Measurements from ENCODE around the gene STAT6. TPM values are rescaled to one million over a fixed set of nuclear protein-coding genes. Genes with fewer than 3 reads are reported as not detected.

The STAT6 gene
- total and polyA plus RNA-seq, 2 of the 8 experiments (the other 6 are each of a cell fraction or from before 2014, with no cell fraction given): 32.9 to 38.7 TPM

GRCh38 chr12:57087010-57087690 is 24.0 kb downstream of the STAT6 start (continued):
- no peak for TF ChIP-seq NANOG (IDR thresholded peaks at IDR 0.05; ENCODE audit: insufficient read depth, low read depth, low read length, poor library complexity, severe bottlenecking)
- TF ChIP-seq CBX8 (IDR thresholded peaks at IDR 0.05; ENCODE audit: borderline replicate concordance, low read depth, low read length): no peak
- no peak for TF ChIP-seq ASH2L (IDR thresholded peaks at IDR 0.05; ENCODE audit: low read length)
- TF ChIP-seq SAP30 (IDR thresholded peaks at IDR 0.05; ENCODE audit: insufficient read depth, insufficient replicate concordance, low read length): no peak
- TF ChIP-seq KDM1A (IDR thresholded peaks at IDR 0.05; ENCODE audit: borderline replicate concordance, low read length): no peak
- peak; percentile 41; the same call in 1 of the 2 replicates for TF ChIP-seq EGR1 (IDR thresholded peaks at IDR 0.05; ENCODE audit: borderline replicate concordance, low read depth, low read length)
- peak in 1 of 2 experiments; percentile 14; a peak in 2 of 4 replicates for TF ChIP-seq HDAC2 (IDR thresholded peaks at IDR 0.05; ENCODE audit: borderline replicate concordance in 1 of 2, low read depth in 2 of 2, low read length in 2 of 2)
- no peak for TF ChIP-seq TBP (IDR thresholded peaks at IDR 0.05; ENCODE audit: low read depth, low read length)
- TF ChIP-seq TAF7 (optimal IDR thresholded peaks at IDR 0.05; ENCODE audit: borderline replicate concordance, low read depth, low read length): peak; percentile 11
- TF ChIP-seq PHF8 (conservative IDR thresholded peaks at IDR 0.05; ENCODE audit: low read depth, low read length): 0 out of 2 replicates have a peak, but pooled peaks have one; percentile 29
- TF ChIP-seq RBBP5 (IDR thresholded peaks at IDR 0.05; ENCODE audit: borderline replicate concordance, low read depth, low read length): 0 out of 2 replicates have a peak, but pooled peaks have one; percentile 9
- TF ChIP-seq RAD21 (IDR thresholded peaks at IDR 0.05 in 1 of 2, conservative IDR thresholded peaks at IDR 0.05 in 1 of 2; ENCODE audit: low read depth in 2 of 2, low read length in 2 of 2): no peak

All from H1 (cell line).